ENCODE measurements around the gene BHLHE23.

- TF ChIP-seq, protein P1, sequence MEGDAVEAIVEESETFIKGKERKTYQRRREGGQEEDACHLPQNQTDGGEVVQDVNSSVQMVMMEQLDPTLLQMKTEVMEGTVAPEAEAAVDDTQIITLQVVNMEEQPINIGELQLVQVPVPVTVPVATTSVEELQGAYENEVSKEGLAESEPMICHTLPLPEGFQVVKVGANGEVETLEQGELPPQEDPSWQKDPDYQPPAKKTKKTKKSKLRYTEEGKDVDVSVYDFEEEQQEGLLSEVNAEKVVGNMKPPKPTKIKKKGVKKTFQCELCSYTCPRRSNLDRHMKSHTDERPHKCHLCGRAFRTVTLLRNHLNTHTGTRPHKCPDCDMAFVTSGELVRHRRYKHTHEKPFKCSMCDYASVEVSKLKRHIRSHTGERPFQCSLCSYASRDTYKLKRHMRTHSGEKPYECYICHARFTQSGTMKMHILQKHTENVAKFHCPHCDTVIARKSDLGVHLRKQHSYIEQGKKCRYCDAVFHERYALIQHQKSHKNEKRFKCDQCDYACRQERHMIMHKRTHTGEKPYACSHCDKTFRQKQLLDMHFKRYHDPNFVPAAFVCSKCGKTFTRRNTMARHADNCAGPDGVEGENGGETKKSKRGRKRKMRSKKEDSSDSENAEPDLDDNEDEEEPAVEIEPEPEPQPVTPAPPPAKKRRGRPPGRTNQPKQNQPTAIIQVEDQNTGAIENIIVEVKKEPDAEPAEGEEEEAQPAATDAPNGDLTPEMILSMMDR (conservative IDR thresholded peaks at IDR 0.05 in 1 of 2, IDR thresholded peaks at IDR 0.05 in 1 of 2; ENCODE audit: low read depth in 1 of 2, low read length in 2 of 2): no peak
- TF ChIP-seq EZH2 (IDR thresholded peaks at IDR 0.05; ENCODE audit: low read length, missing control alignments): peak; percentile 7
Measured at GRCh38 chr20:63032026-63032800, 25.4 kb upstream of the BHLHE23 start.
